ENCODE measurements around the gene TPM4. TPM values are rescaled to one million over a fixed set of nuclear protein-coding genes. Genes with fewer than 3 reads are reported as not detected.

TPM4 gene
- total RNA-seq, 4 donors from 2014 or later = 229 to 393 (median 299) TPM

- TF ChIP-seq CTCF (IDR thresholded peaks at IDR 0.05; ENCODE audit: low read depth) = no peak
Measured at GRCh38 chr19:16038196-16038695, 38.0 kb upstream of the TPM4 start.

DNA sequence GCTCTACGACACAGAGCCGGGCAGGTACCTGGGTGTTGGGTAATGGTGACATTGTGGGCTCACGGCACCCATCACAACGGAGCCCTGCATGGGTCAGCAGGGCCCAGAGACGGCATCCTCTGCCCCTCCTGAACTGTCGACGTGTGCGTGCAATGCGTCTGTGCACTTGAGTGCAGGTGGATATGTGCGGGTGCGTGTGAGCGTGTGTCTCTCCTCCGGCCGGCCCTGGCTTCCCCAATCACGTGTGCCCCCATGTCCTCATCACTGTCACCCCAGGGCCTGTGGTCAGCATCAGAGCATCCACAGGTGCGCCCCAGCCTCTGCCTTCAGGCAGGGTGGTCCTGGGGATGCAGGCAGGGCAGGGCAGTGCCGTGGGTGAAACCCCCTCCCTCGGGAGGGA lies 37.2 kb upstream of the TPM4 start:
- no peak for TF ChIP-seq CTCF (IDR thresholded peaks at IDR 0.05; ENCODE audit: low read depth)

DNA sequence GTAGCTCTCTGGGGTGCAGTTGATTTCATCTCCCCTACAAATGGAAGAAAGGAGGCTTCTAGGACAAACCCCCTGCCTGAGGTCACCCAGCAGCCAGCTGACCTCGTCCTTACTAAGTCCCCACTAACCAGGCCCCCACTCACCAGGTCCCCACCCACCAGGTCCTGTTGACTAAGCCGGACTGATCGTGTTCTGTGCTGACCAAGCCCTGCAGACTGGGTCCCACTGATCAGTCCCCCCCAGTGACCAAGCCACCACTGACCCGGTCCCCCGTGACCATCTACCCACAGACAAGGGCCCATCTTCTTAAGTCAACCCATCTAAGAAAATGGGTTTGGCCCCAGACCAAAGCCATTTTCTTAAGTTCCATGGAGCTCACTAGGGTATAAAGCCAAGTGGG lies 36.8 kb upstream of the TPM4 start:
- TF ChIP-seq CTCF (IDR thresholded peaks at IDR 0.05; ENCODE audit: low read depth) = no peak

GRCh38 chr19:16040642-16041041 lies 35.7 kb upstream of the TPM4 start:
- no peak for TF ChIP-seq CTCF (IDR thresholded peaks at IDR 0.05; ENCODE audit: low read depth)

DNA sequence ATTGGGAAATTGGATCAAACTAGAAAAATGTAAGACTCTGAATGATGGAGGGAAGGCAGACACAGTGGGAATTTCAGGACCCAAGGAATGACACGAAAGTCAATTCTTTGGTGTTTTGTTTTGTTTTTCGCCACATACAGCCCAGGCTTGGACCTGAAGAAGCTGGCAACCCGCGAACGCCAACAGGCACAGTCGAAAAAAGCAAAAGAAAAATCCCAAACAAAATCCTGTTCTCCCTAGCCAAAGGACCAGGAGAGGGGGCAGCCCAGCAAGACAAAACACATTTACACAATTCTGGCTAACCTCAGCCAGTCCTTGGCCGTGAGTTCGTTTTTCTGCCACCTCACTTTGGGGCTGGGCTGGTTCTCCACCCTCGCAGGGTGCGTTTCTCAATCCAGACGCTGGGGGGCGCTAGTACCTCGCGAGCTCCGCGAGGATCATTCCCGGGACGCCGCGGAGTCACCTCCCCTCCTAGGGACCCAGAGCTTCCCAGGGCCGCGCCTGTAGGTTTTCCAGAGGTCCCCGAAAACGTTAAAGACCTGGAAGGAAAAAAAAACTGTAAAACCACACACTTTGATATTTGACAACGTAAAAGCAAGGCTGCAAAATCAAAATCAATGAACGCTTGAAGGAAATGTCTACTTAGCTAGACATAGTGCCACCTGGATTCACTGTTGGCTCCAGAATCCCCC lies 34.9 kb upstream of the TPM4 start:
- no peak for TF ChIP-seq CTCF (IDR thresholded peaks at IDR 0.05; ENCODE audit: low read depth)

DNA sequence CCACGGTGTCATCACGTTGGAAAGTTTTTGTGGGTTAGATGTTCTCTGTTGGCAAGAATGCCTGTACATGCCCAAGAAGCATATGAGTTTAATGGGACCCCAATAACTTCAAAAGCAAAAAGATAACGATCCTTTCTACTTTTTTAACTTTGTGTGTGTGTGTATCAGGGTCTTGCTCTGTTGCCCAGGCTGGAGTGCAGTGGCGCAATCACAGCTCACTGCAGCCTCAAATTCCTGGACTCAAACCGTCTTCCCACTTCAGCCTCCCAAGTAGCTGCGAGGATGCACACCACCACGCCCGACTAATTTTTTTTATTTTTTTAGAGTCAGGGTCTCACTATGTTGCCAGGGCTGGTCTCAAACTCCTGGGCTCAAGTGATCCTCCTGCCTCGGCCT lies 34.3 kb upstream of the TPM4 start:
- TF ChIP-seq CTCF (IDR thresholded peaks at IDR 0.05; ENCODE audit: low read depth) = no peak

GRCh38 chr19:16042533-16043085 lies 33.7 kb upstream of the TPM4 start:
- TF ChIP-seq CTCF (IDR thresholded peaks at IDR 0.05; ENCODE audit: low read depth) = no peak

Data from subcutaneous adipose tissue (tissue), 4 donors.